Liver (tissue), 9 donors: ENCODE results near the gene UNC93B1. TPM values are rescaled to one million over a fixed set of nuclear protein-coding genes. Genes with fewer than 3 reads are reported as not detected.

Source experiments
- DNase-seq: peaks from one replicate; pipeline ENCODE4 v3.0.0-alpha.2; 2017; ENCODE audit warnings: low spot score
- H3K27ac ChIP-seq, 2 donors: one replicate each; pipeline ENCODE4 v1.7.0; 2013; ENCODE audit warnings: inconsistent platforms in 2 of 2, low read length in 2 of 2, control low read depth in 1 of 2, low read depth in 1 of 2, mild to moderate bottlenecking in 1 of 2
- H3K27me3 ChIP-seq, 4 donors: one replicate each; pipeline versions ENCODE4 v1.6.1 to v1.7.0; 2013; ENCODE audit warnings: low read length in 3 of 4, inconsistent platforms in 1 of 4, mild to moderate bottlenecking in 1 of 4, moderate library complexity in 1 of 4; ENCODE audit not compliant: control insufficient read depth in 4 of 4, insufficient read depth in 4 of 4
- H3K36me3 ChIP-seq, 4 donors: one replicate each; pipeline versions ENCODE4 v1.6.1 to v1.7.0; 2013; ENCODE audit warnings: low read length in 3 of 4, mild to moderate bottlenecking in 3 of 4, low read depth in 1 of 4, moderate library complexity in 1 of 4; ENCODE audit not compliant: control insufficient read depth in 4 of 4, insufficient read depth in 3 of 4
- H3K4me1 ChIP-seq, 4 donors: one replicate each; pipeline versions ENCODE4 v1.6.1 to v1.7.0; 2013; ENCODE audit warnings: low read length in 3 of 4, mild to moderate bottlenecking in 3 of 4, moderate library complexity in 1 of 4; ENCODE audit not compliant: control insufficient read depth in 4 of 4, insufficient read depth in 4 of 4
- H3K4me3 ChIP-seq, 3 donors: one replicate each; pipeline versions ENCODE4 v1.6.1 to v1.7.0; 2013; ENCODE audit warnings: low read length in 3 of 3, control low read depth in 1 of 3, low read depth in 1 of 3, mild to moderate bottlenecking in 1 of 3
- H3K9ac ChIP-seq, 2 donors: one replicate each; pipeline ENCODE4 v1.7.0; 2013; ENCODE audit warnings: low read length in 2 of 2, mild to moderate bottlenecking in 2 of 2, moderate library complexity in 2 of 2, control low read depth in 1 of 2, low read depth in 1 of 2
- H3K9me3 ChIP-seq, 4 donors: one replicate each; pipeline versions ENCODE4 v1.6.1 to v1.7.0; 2013; ENCODE audit warnings: low read length in 3 of 4; ENCODE audit not compliant: control insufficient read depth in 4 of 4
- FOXA1 ChIP-seq: IDR thresholded peaks from 2 replicates; pipeline ENCODE4 v1.6.1; 2016; ENCODE audit warnings: antibody characterized with exemption
- FOXA2 ChIP-seq: IDR thresholded peaks from 2 replicates; pipeline ENCODE4 v1.6.1; 2016; ENCODE audit warnings: antibody characterized with exemption
- GABPA ChIP-seq, 2 donors: IDR thresholded peaks in 1 of 2; conservative IDR thresholded peaks in 1 of 2; 2 replicates each; pipeline ENCODE4 v1.6.1; 2016; ENCODE audit warnings: antibody characterized with exemption in 2 of 2, mild to moderate bottlenecking in 1 of 2, moderate library complexity in 1 of 2
- HNF4A ChIP-seq, 2 donors: conservative IDR thresholded peaks; 2 replicates each; pipeline ENCODE4 v1.6.1; 2016; ENCODE audit warnings: antibody characterized with exemption in 2 of 2, mild to moderate bottlenecking in 2 of 2
- HNF4G ChIP-seq: IDR thresholded peaks from 2 replicates; pipeline ENCODE4 v1.6.1; 2016; ENCODE audit warnings: antibody characterized with exemption
- JUND ChIP-seq, 2 donors: IDR thresholded peaks; 2 replicates each; pipeline ENCODE4 v1.6.1; 2016; ENCODE audit warnings: antibody characterized with exemption in 2 of 2
- NR2F2 ChIP-seq: IDR thresholded peaks from 2 replicates; pipeline ENCODE4 v1.6.1; 2016; ENCODE audit warnings: antibody characterized with exemption
- RAD21 ChIP-seq, 2 donors: IDR thresholded peaks; 2 replicates each; pipeline ENCODE4 v1.6.1; 2016; ENCODE audit warnings: antibody characterized with exemption in 2 of 2, mild to moderate bottlenecking in 2 of 2
- REST ChIP-seq: IDR thresholded peaks from 2 replicates; pipeline ENCODE4 v1.6.1; 2016; ENCODE audit warnings: antibody characterized with exemption, mild to moderate bottlenecking
- RXRA ChIP-seq, 2 donors: IDR thresholded peaks; 2 replicates each; pipeline ENCODE4 v1.6.1; 2017 to 2018; ENCODE audit warnings: antibody characterized with exemption in 2 of 2, mild to moderate bottlenecking in 1 of 2
- SP1 ChIP-seq: IDR thresholded peaks from 2 replicates; pipeline ENCODE4 v1.6.1; 2018; ENCODE audit warnings: antibody characterized with exemption, mild to moderate bottlenecking
- TAF1 ChIP-seq: conservative IDR thresholded peaks from 2 replicates; pipeline ENCODE4 v1.6.1; 2016; ENCODE audit warnings: antibody characterized with exemption, mild to moderate bottlenecking
- YY1 ChIP-seq: IDR thresholded peaks from 2 replicates; pipeline ENCODE4 v1.6.1; 2016; ENCODE audit warnings: antibody characterized with exemption, mild to moderate bottlenecking
- WGBS: extraction: QIAGEN DNeasy Blood & Tissue Kit; methylation state at CpG from one replicate; pipeline ENCODE4 v1.1.7; 2013; 5-methylcytosine and 5-hydroxymethylcytosine counted together
- polyA plus RNA-seq, 2 donors: library from polyadenylated mRNA; stranded (reverse) in 1 of 2; unstranded in 1 of 2; fragments of 200-250 nt in 1 of 2; fragments of >200 nt in 1 of 2; fragmentation: Nextera tagmentation in 1 of 2; extraction: Ambion mirVana in 1 of 2; gene quantifications; one replicate each; pipeline versions ENCODE4 v1.2.1 to v1.2.3, GENCODE V29; 2013 to 2015
- total RNA-seq, 2 donors: library from RNA; depleted of rRNA; stranded (reverse); fragments of >200 nt; gene quantifications; one replicate each; pipeline ENCODE4 v1.2.3, GENCODE V29; 2014
- TF ChIP-seq, protein P1 (sequence below): IDR thresholded peaks from 2 replicates; pipeline ENCODE4 v1.6.1; 2016; ENCODE audit warnings: antibody characterized with exemption
- TF ChIP-seq, protein P2 (sequence below): IDR thresholded peaks from 2 replicates; pipeline ENCODE4 v1.6.1; 2016; ENCODE audit warnings: antibody characterized with exemption
- TF ChIP-seq, protein P3 (sequence below): IDR thresholded peaks from 2 replicates; pipeline ENCODE4 v1.6.1; 2016; ENCODE audit warnings: antibody characterized with exemption
- donor health status: healthy.
- donor health status: healthy.
- donor health status: healthy.
- donor health status: healthy.
- donor health status: healthy.

UNC93B1 gene
- total and polyA plus RNA-seq, 4 donors, result 9.2 to 19.1 (median 15.0) TPM

- Histone ChIP-seq H3K36me3 (no peaks in the 10 kb centered on the region), H3K9me3 (no peaks in the 10 kb centered on the region), H3K27ac (no peak overlapping the region), H3K9ac (no peak overlapping the region), H3K4me3 (no peak overlapping the region), H3K4me1 (peaks cover 0 to 12% (median 8%) of the 10 kb centered on the region in 4 donors), H3K27me3 (no peaks in the 10 kb centered on the region)
- TF ChIP-seq YY1 (no peak), SP1 (no peak), REST (no peak), NR2F2 (no peak), RAD21 (IDR thresholded peaks at IDR 0.05) (no peak), FOXA1 (no peak), RXRA (IDR thresholded peaks at IDR 0.05) (no peak), JUND (IDR thresholded peaks at IDR 0.05) (no peak), HNF4G (no peak), HNF4A (conservative IDR thresholded peaks at IDR 0.05) (no peak), GABPA (IDR thresholded peaks at IDR 0.05 in 1 of 2, conservative IDR thresholded peaks at IDR 0.05 in 1 of 2) (no peak), FOXA2 (no peak)
- TF ChIP-seq, protein P1, sequence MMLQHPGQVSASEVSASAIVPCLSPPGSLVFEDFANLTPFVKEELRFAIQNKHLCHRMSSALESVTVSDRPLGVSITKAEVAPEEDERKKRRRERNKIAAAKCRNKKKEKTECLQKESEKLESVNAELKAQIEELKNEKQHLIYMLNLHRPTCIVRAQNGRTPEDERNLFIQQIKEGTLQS, result no peak
- TF ChIP-seq, protein P2, sequence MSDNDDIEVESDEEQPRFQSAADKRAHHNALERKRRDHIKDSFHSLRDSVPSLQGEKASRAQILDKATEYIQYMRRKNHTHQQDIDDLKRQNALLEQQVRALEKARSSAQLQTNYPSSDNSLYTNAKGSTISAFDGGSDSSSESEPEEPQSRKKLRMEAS, result no peak
- TF ChIP-seq, protein P3, sequence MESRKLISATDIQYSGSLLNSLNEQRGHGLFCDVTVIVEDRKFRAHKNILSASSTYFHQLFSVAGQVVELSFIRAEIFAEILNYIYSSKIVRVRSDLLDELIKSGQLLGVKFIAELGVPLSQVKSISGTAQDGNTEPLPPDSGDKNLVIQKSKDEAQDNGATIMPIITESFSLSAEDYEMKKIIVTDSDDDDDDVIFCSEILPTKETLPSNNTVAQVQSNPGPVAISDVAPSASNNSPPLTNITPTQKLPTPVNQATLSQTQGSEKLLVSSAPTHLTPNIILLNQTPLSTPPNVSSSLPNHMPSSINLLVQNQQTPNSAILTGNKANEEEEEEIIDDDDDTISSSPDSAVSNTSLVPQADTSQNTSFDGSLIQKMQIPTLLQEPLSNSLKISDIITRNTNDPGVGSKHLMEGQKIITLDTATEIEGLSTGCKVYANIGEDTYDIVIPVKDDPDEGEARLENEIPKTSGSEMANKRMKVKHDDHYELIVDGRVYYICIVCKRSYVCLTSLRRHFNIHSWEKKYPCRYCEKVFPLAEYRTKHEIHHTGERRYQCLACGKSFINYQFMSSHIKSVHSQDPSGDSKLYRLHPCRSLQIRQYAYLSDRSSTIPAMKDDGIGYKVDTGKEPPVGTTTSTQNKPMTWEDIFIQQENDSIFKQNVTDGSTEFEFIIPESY, result no peak
- 53% methylated on average over 11 of the region's 11 CpGs for WGBS
- no peak for DNase-seq
These were observed 16.7 kb upstream of the UNC93B1 start for GRCh38 chr11:68020575-68020974.

DNA sequence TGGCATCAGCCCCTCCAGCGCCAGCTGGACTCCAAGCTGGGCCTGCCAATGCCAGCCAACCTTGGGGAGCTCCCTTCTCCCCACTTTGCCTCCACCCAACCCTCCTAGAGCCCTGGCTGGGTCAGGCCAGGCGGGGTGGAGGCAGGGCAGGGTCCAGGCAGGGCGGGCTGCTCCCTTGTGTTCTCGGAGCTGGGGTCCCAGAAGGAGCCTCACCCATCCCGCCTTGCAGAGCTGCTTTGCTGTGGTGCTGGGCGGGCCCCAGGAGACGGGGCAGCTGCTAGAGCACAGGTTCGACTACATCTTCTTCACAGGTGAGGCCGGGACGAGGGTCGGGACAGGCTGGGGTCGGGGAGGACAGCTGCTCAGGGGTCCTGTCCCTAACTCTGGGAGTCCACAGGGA lies 15.6 kb upstream of the UNC93B1 start:
- H3K9me3 ChIP-seq, result no peaks in the 10 kb centered on the region
- DNase-seq, result no peak
- H3K36me3 ChIP-seq, result no peaks in the 10 kb centered on the region
- H3K4me3 ChIP-seq, result no peak overlapping the region
- no peaks in the 10 kb centered on the region for H3K27me3 ChIP-seq
- no peak for TF ChIP-seq HNF4G
- no peak for TF ChIP-seq TAF1
- no peak for TF ChIP-seq HNF4A (conservative IDR thresholded peaks at IDR 0.05)
- TF ChIP-seq RXRA (IDR thresholded peaks at IDR 0.05), result no peak
- TF ChIP-seq REST, result no peak
- no peak for TF ChIP-seq NR2F2
- no peak for TF ChIP-seq FOXA1
- TF ChIP-seq, protein P3, result no peak
- H3K4me1 ChIP-seq, result peaks cover 0 to 12% (median 8%) of the 10 kb centered on the region in 4 donors
- WGBS, result 93% methylated on average over 12 of the region's 12 CpGs
- no peak overlapping the region for H3K9ac ChIP-seq
- no peak overlapping the region for H3K27ac ChIP-seq
